Measurements from ENCODE around the gene AIFM3. TPM values are rescaled to one million over a fixed set of nuclear protein-coding genes. Genes with fewer than 3 reads are reported as not detected.

The AIFM3 gene
- total RNA-seq, 1 donor from 2014 or later = not detected

DNA sequence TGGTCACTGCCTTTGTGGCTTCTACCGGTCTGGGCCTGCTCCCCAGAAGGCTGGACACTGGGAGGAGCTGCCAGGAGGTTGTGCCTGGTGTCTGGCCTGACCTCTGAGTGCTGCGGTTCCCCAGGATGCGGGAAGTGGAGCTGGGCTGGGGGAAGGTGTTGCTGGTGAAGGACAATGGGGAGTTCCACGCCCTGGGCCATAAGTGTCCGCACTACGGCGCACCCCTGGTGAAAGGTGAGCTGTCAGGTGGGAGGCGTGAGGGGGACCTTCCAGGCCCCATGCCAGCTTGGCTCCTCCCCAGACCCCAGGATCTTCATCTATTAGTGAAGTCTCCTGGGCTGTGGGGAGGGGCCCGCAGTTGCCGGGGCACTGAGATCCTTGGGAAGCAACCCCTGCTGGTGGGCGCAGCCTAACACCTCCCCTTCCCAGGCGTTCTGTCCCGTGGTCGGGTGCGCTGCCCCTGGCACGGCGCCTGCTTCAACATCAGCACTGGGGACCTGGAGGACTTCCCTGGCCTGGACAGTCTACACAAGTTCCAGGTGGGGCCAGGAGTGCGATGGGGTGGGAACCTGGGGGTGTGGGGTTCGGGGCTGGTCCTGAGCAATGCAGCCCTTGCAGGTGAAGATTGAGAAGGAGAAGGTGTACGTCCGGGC, 6.7 kb downstream of the AIFM3 start:
- intact Hi-C loops (cut with micrococcal nuclease) = no loop called here

DNA sequence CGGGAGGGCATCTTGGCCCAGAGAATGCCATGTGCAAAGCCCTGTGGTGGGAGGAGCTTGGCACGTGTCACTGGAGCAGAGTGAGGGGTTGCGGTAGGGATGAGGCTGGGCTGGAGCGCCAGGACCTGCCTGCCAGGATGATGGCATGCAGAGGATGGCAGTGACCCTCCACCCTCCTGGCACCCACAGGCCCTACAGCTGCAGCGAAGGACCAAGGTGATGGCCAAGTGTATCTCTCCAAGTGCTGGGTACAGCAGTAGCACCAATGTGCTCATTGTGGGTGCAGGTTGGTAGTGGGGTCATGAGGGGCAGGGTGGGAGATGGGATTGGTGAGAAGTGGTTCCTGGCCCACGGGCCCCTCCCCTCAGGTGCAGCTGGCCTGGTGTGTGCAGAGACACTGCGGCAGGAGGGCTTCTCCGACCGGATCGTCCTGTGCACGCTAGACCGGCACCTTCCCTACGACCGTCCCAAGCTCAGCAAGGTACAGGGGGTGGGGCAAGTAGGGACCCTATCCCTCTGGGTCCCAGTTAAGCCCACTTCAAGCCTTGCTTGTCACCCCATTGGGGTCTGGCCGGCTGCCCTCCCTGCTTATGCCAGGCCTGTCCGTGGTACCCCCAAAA, 7.4 kb downstream of the AIFM3 start:
- intact Hi-C loops (cut with micrococcal nuclease) = no loop called here

DNA sequence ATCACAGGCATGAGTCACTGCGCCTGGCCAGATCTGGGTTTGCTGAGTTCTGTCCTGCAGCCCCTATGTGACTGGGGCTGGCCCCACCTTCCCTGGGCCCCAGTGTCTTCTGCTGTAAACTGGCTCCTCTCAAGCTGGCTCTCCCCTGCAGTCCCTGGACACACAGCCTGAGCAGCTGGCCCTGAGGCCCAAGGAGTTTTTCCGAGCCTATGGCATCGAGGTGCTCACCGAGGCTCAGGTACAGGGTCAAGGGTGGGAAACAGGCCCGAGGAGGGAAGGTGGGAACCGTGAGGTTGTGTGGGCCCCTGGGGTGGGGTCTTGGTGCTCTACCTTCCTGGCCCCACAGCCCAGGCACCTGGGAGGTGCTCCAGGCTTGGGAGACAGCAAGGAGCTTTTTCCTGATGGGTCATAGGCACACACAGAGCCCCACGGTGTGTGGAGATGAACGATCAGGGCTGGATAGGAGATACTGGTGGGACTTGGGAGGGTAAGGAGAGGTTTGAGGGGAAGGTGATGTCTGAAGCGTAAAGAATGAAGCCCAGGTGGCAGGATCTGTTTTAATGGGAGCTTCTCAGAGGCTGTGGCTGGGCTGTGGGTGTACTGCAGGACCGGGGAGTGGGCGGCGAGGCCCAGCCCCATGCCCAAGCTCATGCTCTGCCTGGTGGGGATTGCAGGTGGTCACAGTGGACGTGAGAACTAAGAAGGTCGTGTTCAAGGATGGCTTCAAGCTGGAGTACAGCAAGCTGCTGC, 8.7 kb downstream of the AIFM3 start:
- intact Hi-C loops (cut with micrococcal nuclease) = no loop called here

DNA sequence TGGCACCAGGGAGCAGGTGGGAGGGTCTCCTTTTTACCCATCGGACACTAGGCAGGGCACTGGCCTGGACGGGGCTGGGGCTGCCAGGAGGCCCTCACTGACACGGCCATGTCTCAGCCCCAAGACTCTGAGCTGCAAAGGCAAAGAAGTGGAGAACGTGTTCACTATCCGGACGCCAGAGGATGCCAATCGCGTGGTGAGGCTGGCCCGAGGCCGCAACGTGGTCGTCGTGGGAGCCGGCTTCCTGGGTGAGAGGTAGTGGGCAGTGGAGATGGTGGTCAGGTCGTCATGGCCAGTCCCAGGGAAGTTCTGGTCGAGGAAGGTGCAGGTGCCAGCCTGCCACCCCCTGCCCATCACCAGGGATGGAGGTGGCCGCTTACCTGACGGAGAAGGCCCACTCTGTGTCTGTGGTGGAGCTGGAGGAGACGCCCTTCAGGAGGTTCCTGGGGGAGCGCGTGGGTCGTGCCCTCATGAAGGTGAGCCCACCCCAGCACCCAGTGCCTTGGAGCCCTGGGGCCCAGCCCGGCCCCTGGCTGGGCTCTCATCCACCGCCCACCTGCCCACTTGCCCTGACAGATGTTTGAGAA, 9.3 kb downstream of the AIFM3 start:
- intact Hi-C loops (cut with micrococcal nuclease) = no loop called here

DNA sequence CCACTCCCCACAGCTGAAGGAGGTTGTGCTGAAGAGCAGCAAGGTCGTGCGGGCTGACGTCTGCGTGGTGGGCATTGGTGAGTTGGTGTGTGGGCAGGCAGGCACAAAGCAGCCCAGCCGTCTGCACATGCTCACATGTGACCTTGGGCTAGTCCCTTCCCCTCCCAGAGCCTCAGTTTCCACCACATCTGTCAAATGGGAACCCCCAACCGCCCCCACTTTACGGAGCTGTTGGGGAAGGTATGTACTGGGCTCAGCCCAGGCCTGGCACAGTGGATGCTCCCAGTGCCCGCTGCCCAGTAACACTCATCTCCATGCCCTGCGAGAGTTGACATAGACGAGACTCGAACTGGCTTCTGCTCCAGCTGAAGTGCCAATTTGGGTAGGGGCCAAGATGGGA, 10.0 kb downstream of the AIFM3 start:
- intact Hi-C loops (cut with micrococcal nuclease) = no loop called here

DNA sequence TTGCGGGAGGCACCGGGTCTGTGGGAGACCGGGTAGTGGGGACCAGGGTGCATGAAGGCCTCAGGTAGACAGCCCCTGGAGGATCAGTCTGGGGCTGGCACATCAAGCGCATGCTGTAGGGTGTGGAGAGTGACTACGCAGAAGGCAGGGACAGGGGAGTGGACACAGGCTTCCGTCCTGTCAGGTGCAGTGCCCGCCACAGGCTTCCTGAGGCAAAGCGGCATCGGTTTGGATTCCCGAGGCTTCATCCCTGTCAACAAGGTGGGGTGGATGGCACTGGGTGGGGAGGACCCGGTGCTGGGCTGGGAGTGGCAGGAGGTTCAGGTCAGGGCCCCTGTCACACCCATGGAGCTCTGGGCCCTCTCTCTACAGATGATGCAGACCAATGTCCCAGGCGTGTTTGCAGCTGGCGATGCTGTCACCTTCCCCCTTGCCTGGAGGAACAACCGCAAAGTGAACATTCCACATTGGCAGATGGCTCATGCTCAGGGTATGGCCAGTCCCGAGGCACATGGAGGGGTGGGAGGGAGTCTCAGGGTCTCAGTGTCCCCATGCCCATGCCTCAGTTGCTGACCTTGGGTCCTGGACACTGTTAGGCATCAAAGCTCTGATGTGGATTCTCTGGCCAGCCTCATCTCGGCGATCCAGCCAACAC, 10.6 kb downstream of the AIFM3 start:
- intact Hi-C loops (cut with micrococcal nuclease) = no loop called here

DNA sequence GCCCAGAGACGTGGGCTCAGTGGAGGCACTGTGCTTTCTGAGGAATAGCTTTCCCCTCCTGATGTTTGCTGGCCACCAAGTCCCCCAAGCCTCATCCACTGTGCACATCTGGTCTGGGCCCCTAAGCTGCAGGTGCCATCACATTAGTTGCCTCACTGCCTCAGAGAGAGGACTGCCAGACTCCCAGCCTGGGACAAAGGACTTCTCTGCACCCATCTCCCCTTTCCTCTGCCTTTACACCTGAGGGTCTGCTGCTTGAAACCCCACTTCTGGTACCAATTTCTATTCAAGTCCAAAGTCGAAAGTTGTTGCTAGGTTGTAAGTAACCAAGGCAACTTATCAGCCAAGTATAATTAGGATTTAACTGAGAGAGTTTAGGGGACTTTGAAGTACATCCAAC, 11.4 kb downstream of the AIFM3 start:
- intact Hi-C loops (cut with micrococcal nuclease) = no loop called here

DNA sequence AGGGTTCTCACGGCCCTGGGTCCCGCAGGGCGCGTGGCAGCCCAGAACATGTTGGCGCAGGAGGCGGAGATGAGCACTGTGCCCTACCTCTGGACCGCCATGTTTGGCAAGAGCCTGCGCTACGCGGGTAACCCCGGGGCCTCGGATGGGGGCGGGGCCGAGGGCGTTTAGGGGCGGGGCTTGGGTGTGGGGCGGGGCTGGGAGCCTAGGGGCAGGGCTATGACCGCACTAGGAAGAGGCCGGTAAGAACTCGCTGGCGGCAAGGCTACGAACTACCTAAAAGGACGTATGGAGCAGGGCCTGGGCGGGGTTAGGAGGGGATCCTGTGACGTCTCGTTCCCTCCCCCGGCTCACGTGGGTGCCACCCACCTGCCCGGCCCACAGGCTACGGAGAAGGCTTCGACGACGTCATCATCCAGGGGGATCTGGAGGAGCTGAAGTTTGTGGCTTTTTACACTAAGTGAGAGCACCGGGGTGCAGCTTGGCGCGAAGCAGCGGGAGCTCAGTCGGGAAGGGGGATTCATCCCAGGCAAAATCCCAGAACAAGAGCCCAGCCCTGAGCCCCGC, 12.3 kb downstream of the AIFM3 start:
- intact Hi-C loops (cut with micrococcal nuclease) = loop anchor here (1.0 kb wide), 1 partner anchor 121 kb away; the partner anchor contains the start of gene PI4KA

DNA sequence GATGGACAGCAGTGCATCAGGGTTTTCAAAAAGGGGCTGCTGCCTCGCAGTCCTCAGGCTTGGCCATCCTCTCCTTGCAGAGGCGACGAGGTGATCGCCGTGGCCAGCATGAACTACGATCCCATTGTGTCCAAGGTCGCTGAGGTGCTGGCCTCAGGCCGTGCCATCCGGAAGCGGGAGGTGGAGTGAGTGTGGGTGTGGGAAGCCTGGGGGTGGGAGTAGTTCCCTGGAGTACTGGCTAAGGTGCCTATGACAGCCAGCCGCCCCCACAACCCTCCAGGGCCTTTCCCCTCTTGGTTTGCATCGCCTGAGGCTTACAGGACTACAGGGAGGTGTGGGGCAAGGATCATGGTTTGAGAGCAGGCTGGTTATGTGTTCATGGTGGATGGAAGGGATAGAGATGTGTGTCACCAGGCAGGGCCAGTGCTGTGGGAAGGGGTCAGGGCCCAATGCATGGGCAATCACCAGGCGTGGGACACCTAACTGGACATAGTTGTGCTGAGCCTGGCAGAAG, 12.9 kb downstream of the AIFM3 start:
- intact Hi-C loops (cut with micrococcal nuclease) = loop anchor here (1.0 kb wide), 1 partner anchor 122 kb away; the partner anchor contains the start of gene PI4KA

DNA sequence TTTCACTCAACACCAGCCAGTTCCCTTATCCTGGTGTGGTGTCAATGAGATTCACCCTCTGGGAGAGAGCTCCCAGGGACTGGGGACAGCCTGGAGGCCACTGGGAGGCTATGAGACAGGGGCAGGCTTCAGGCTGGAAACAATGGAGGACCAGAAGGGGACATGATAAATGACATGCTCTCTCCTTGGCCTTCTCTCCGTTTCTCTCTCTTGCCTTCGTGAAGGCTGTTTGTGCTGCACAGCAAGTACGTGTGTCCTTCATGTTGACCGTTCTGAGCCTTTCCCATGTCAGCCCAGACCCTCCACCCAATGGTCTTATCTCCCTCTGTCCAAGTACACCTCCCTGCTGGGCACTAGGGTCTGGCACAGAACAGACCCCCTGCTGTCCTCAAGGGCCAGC, 13.5 kb downstream of the AIFM3 start:
- intact Hi-C loops (cut with micrococcal nuclease) = no loop called here

DNA sequence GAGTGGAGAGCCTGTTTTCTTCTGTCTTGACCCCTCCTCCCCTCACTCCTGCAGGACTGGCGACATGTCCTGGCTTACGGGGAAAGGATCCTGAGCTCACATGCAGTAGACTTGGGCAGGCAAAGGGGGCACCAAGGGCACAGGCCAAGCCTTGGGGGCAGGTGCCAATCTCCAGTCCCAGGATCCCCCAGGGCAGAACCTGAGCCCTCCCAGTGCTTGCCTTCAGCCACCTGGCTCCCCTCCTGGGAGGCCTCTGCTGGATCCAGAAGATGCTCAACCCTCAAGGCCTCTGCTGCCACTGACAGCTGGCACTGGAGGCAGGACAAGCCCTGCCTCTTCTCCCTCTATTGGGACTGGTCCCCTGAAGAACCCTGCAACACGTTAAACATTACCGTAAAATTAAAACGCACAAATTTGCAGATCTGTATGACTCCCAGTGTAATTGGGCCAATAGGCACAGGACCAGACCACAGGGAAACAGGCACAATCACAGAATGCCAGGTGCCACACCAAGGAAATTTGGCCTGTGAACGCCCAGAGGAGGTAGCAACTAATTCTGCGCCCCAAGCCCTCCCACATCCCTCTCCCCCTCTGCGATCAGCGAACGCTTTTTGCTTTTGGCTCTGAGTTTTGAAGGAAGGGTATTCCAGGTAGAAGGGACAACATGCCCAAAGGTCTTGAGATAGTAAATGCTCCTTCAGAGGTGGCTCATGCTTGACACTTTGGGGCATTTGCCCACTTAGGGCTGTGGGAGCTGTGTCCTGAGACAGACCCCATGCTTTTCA, 14.1 kb downstream of the AIFM3 start:
- intact Hi-C loops (cut with micrococcal nuclease) = loop anchor here (1.0 kb wide), 1 partner anchor 64 kb away; the partner anchor contains the start of gene CRKL

DNA sequence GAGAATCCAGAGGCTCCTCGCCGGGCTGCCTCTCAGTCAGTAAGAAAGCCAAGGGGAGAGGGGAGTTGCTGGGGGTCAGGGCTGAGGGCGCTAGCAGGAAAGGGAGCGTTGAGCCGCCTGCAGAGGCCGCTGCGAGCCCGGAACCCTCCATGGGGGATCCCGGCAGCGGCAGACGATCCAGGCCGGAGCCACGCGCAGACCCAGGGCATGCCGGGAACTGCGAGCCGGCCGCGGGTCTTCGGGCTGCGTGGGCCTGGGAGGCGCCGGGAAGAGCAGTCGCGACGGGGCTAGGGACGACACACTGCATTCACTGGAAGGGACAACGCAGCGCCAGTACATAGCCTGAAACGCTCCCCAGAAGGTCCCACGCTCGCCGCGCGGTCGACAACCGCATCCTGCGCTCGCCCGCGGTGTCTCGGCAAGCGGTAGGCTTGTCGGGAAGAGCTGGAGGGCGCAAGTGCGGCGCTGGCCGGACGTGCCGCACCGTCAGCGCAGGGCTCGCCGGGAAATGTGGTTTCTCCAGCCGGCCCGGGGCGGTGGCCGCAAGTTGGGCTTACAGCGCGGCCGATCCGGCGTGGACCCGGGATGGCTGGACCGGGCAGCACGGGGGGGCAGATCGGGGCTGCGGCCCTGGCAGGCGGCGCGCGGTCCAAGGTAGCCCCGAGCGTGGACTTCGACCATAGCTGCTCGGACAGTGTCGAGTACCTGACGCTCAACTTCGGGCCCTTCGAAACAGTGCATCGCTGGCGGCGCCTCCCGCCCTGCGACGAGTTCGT, 14.9 kb downstream of the AIFM3 start, which contains the start of gene LZTR1:
LZTR1 (plus strand) TSS at position 511 of the 776 bp plus-strand sequence; CDS start at position 586, 75 bp downstream.
- intact Hi-C loops (cut with micrococcal nuclease) = loop anchor here (1.0 kb wide), 3 partner anchors 20 to 65 kb away; partner anchors contain the start of genes CRKL and THAP7

DNA sequence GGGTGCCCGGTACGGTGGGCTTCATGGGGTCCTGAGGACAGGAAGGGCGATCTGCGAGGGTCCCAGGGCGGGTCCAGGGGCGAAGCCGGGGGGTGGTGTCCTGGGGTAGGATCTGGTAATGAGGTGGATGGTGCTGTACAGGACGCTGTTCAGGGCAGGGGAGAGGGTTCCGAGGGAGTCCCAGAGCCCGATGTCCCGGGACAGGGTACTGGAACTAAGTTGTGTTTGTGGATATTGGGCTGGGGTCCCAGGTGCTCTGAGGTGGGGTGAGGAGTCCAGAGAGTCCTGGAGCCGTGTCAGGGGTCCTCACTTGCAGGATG, 15.5 kb downstream of the AIFM3 start:
- intact Hi-C loops (cut with micrococcal nuclease) = loop anchor here (1.0 kb wide), 2 partner anchors 20 to 32 kb away; partner anchors contain the start of gene THAP7

DNA sequence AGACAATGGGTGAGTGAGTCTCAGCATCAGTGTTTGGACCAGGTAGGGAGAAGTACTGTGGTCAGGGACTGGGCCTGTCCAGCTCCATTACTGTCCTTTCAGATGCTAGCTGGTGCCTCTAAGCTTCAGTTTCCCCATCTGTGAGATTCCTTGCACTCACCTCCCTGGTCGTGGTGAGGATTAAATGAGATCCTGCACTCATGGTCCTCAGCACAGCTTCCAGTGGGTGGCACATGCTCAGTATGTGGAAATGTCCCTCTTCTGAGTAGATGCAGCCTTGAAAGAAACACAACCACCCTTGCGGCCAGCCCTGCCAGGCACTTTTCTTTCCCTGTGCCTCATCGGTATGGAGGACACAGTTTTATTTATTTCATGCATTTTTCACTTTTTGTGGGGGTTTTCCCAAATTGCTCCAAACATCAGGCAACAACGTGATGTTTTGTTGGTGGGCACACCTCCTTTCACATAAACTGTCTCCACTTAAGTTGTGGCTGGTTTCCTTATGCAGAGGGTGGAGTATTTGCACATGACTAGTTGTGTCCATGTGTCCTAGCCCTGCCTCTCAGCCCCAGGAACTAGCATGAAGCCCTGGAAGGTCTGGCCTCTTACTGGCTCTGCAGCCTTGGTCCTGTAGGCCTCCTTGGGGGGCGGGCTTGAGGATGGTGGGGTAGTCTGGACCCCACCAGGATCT, 16.2 kb downstream of the AIFM3 start:
- intact Hi-C loops (cut with micrococcal nuclease) = no loop called here

DNA sequence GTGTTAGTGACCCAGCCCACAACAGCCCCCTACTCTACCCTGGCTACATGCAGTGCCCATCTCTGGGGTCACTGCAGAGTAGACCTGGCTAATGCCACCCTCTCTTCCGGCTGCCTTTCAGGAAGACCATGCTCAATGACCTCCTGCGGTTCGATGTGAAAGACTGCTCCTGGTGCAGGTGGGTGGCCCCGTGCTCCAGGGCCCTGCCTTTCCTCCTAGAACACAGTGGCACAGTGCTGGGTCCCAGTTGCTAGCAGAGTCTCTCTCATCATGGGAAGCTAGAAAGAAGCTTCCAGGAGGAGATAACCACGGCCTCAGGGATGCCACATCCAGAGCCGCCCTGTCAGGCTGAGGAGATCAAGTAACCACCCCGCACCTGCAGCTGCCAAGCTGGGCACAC, 18.7 kb downstream of the AIFM3 start:
- intact Hi-C loops (cut with micrococcal nuclease) = no loop called here

DNA sequence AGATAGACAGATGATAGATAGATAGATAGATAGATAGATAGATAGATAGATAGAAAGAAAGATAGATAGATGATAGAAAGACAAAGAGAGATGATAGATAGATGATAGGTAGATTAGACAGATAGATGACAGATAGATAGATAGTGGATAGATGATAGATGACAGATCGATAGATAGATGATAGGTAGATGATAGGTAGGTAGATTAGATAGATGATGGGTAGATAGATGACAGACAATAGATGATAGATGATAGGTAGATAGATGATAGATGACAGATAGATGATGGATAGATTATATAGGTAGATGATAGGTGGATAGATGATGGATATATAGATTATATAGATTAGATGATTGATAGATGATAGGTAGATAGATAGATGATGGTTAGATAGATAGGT, 19.3 kb downstream of the AIFM3 start:
- intact Hi-C loops (cut with micrococcal nuclease) = no loop called here

DNA sequence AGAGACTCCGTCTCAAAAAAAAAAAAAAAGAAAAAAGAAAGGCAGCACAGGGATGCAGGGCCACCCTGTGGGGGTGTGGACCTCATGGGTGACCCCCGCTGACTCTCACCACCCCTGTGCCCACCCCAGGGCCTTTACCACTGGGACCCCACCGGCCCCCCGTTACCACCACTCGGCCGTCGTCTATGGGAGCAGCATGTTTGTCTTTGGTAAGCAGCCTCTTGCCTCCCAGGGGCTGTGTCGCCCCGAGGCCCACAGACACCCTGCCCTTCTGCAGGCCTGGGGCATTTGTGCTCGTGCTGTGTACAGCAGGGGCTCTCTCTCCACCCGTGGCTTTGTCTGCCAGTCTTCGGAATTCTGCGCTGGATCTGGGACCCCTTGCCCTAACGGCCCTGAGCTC, 20.3 kb downstream of the AIFM3 start:
- intact Hi-C loops (cut with micrococcal nuclease) = no loop called here

DNA sequence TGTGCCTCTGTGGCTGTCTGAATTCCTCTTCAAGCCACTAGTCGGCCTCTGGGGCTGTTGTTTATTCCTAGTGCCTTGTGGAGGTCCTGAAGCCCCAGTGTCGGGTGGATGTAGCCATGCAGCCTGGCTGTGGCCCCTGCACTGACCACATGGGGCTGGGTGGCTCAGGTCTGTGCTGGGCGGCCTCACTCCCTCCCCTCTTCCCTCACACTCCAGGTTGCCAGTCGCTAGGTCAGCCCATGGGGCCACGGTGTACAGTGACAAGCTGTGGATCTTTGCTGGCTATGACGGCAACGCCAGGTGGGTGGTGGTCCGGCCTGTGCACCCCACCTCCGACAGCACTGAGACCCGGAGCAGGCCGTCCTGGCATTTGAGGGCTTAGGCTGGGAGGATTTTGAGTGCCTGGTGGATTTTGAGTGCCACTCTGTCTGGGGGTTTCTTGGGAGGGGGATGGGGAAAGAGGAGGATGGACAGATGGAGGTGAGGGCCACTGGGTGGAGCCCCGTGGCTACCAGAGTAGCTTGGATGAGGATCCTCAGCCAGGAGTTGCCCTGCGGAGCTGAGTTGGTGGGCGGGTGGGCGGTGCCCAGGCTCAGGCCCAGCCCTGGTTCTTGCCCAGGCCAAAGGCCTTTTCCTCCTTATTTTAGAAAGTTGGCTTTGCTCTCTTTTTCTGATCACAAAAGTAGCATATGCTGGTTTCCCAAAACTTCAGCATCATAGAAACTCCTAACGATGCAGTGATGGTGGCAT, 21.7 kb downstream of the AIFM3 start:
- intact Hi-C loops (cut with micrococcal nuclease) = no loop called here
